ENCODE results near the gene ARHGEF38. TPM values are rescaled to one million over a fixed set of nuclear protein-coding genes. Genes with fewer than 3 reads are reported as not detected.

ARHGEF38 gene
- total RNA-seq, 1 donor from 2014 or later: not detected

Other genes starting within 250 kb of the ARHGEF38 start
- 93.1 TPM for gene PPA2, start 78.6 kb upstream of the ARHGEF38 start, total RNA-seq
- gene INTS12, start 156.1 kb downstream of the ARHGEF38 start, total RNA-seq: 21.0 TPM
- 3.4 TPM for gene GSTCD, start 156.2 kb downstream of the ARHGEF38 start, total RNA-seq